PC-3 (cell line): ENCODE measurements around the gene UBAC2. TPM values are rescaled to one million over a fixed set of nuclear protein-coding genes. Genes with fewer than 3 reads are reported as not detected.

Source experiments
- ATAC-seq: fragments of 200-7000 bp; cut with Tn5 transposase; 2 replicates; pipeline ENCODE4 v1.9.1; 2020; ENCODE audit warnings: mild to moderate bottlenecking, moderate library complexity
- Bru-seq: library from RNA; stranded (reverse); fragments of 400-500 nt; gene quantifications from one replicate; lab custom pipeline; 2021; lab: Mats Ljungman, UMichigan
- BruChase-seq, 2 experiments: library from RNA; stranded (reverse); fragments of 400-500 nt; gene quantifications; one replicate each; lab custom pipeline; 2021; lab: Mats Ljungman, UMichigan
- BruUV-seq: library from RNA; stranded (reverse); fragments of 400-500 nt; replicated peaks from 2 replicates; lab custom pipeline; 2021; lab: Mats Ljungman, UMichigan
- CTCF ChIA-PET: fragments of 300-600 bp; sonication (Branson Sonifier 250); formaldehyde crosslinking; loops from one replicate; lab custom pipeline; 2022; ENCODE audit warnings: antibody characterized with exemption; lab: Charles Lee
- POLR2A ChIA-PET: fragments of 300-600 bp; sonication (Branson Sonifier 250); formaldehyde crosslinking; loops from one replicate; lab custom pipeline; 2022; ENCODE audit warnings: antibody characterized with exemption; ENCODE audit not compliant: unreplicated experiment; lab: Charles Lee
- DNase-seq: peaks from one replicate; pipeline ENCODE4 v3.0.0-alpha.2; 2015
- H2AFZ ChIP-seq: fragments of 300-600 bp; sonication (generic); 2 replicates; pipeline ENCODE4 v1.6.0; 2016; ENCODE audit warnings: antibody characterized with exemption, low read length
- H3F3A ChIP-seq: fragments of 300-600 bp; sonication (generic); one replicate; pipeline ENCODE4 v1.6.0; 2017; ENCODE audit warnings: antibody characterized with exemption, low read length, control low read depth, mild to moderate bottlenecking; ENCODE audit not compliant: unreplicated experiment
- H3K27ac ChIP-seq: fragments of 300-600 bp; sonication (generic); 2 replicates; pipeline ENCODE4 v1.5.1; 2016; ENCODE audit warnings: mild to moderate bottlenecking, low read length
- H3K27me3 ChIP-seq: fragments of 300-600 bp; sonication (generic); 2 replicates; pipeline ENCODE4 v1.6.1; 2016; ENCODE audit warnings: low read length, mixed read lengths
- H3K36me3 ChIP-seq: fragments of 300-600 bp; sonication (generic); 2 replicates; pipeline ENCODE4 v1.6.1; 2016; ENCODE audit warnings: low read depth, mixed run types, low read length, mixed read lengths
- H3K4me1 ChIP-seq: fragments of 300-600 bp; sonication (generic); 2 replicates; pipeline ENCODE4 v1.5.1; 2016; ENCODE audit warnings: low read length; ENCODE audit not compliant: insufficient read depth
- H3K4me2 ChIP-seq: fragments of 300-600 bp; sonication (generic); 2 replicates; pipeline ENCODE4 v1.6.0; 2016; ENCODE audit warnings: low read length
- H3K4me3 ChIP-seq: fragments of 300-600 bp; sonication (generic); 2 replicates; pipeline ENCODE4 v1.5.1; 2016; ENCODE audit warnings: mild to moderate bottlenecking, low read length, mixed read lengths
- H3K79me2 ChIP-seq: fragments of 300-600 bp; sonication (generic); 2 replicates; pipeline ENCODE4 v1.6.1; 2017; ENCODE audit warnings: low read length, mixed read lengths
- H3K9ac ChIP-seq: fragments of 300-600 bp; sonication (generic); 2 replicates; pipeline ENCODE4 v1.6.0; 2016; ENCODE audit warnings: mild to moderate bottlenecking, low read length
- H3K9me2 ChIP-seq: fragments of 300-600 bp; sonication (generic); replicated peaks from 2 replicates; pipeline ENCODE4 v1.6.1; 2016; ENCODE audit warnings: mixed run types, low read length, mixed read lengths
- H3K9me3 ChIP-seq: fragments of 300-600 bp; sonication (generic); 2 replicates; pipeline ENCODE4 v1.6.1; 2016; ENCODE audit warnings: low read length, mixed read lengths
- H4K20me1 ChIP-seq: fragments of 300-600 bp; sonication (generic); 2 replicates; pipeline ENCODE4 v1.6.1; 2016; ENCODE audit warnings: low read length, mixed read lengths
- EZH2 ChIP-seq: fragments of 300-600 bp; sonication (generic); IDR thresholded peaks from one replicate; pipeline ENCODE4 v1.6.1; 2017; ENCODE audit warnings: antibody characterized with exemption, mild to moderate bottlenecking, low read length; ENCODE audit not compliant: unreplicated experiment
- EZH2phosphoT487 ChIP-seq: fragments of 300-600 bp; sonication (generic); IDR thresholded peaks from 2 replicates; pipeline ENCODE4 v1.6.1; 2018; ENCODE audit warnings: mild to moderate bottlenecking, antibody characterized with exemption, low read length, borderline replicate concordance
- intact Hi-C: fragments of 100-400 bp; cut with micrococcal nuclease; formaldehyde crosslinking; loops from 2 replicates; pipeline ENCODE4 v1.9.0; 2023
- long read RNA-seq: library from polyadenylated mRNA; unstranded; transcript quantifications from one replicate; pipeline ENCODE4 v2.0.0, GENCODE V29; 2021; ENCODE audit not compliant: unreplicated experiment
- total RNA-seq: library from RNA; depleted of rRNA; stranded (reverse); fragments of >200 nt; gene quantifications from 2 replicates; pipeline ENCODE4 v1.2.3, GENCODE V29; 2014; rRNA removed
- TF ChIP-seq, protein P1 (sequence below): fragments of 300-600 bp; sonication (generic); conservative IDR thresholded peaks from 2 replicates; pipeline ENCODE4 v1.5.1; 2017; ENCODE audit warnings: antibody characterized with exemption, low read depth, mild to moderate bottlenecking, low read length

Gene UBAC2, protein sequence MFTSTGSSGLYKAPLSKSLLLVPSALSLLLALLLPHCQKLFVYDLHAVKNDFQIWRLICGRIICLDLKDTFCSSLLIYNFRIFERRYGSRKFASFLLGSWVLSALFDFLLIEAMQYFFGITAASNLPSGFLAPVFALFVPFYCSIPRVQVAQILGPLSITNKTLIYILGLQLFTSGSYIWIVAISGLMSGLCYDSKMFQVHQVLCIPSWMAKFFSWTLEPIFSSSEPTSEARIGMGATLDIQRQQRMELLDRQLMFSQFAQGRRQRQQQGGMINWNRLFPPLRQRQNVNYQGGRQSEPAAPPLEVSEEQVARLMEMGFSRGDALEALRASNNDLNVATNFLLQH
- 34.5 and 37.1 TPM in 2 replicates for total RNA-seq
- Bru-seq, nascent RNA, result percentile 86 among the genes with signal in this experiment
- BruChase-seq, experiment 1, labeled RNA remaining after a 6-hour chase, result percentile 73 among the genes with signal in this experiment
- percentile 80 among the genes with signal in this experiment for BruChase-seq, experiment 2, labeled RNA remaining after a 2-hour chase
- long read RNA-seq, transcript UBAC2-203 (9 exons, 1,375 nt), result major isoform, 212 of 317 reads
- long read RNA-seq, partial matches to known transcripts, result 18 of 317 reads
- long read RNA-seq, other reads (novel, unspliced or antisense), result 83 of 317 reads

DNA sequence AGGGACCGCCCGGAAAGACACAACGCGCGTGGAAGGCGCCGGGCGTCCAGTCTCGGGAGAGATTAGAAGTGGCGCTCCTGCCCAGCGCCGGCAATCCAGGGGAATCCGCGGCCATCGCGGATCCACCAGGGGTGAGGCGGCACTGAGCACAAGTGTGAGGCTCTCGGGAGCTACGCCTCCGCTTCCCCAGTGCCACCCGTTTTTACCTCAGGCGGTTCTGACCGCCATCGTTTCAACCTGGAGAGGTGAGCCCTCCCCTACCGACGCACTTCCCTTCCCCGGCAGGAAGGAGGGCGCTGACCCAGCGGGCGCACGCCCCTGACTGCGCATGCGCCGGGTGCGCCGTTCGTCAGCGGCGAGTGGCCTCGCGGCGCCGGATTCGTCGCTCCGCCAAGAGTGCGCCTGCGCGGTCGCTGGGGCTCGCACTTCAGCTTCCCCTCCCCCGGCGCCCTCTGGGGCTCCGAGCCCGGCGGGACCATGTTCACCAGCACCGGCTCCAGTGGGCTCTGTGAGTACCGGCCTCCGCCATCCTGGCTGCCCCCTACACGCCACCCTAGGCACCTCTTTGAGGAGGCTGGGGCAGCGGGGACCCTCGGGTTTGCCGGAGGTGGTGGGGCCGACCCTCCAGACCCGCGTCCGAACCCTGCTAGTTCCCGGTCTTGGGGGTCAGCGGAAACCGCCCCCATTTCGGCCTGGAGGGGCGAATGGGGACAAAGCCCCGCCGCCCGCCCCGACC lies at the start of gene UBAC2:
UBAC2 (plus strand) TSS at position 423 of the 736 bp plus-strand sequence; CDS start at position 478, 55 bp downstream.
- Histone ChIP-seq H3K4me1 (peaks cover 46% of the 10 kb centered on the region), H2AFZ (peak within 1 kb of the TSS; percentile 94), H3K79me2 (peaks cover 67% of the 10 kb centered on the region), H3K4me2 (peak within 1 kb of the TSS; percentile 90), H3K9me3 (no peaks in the 10 kb centered on the region), H3K36me3 (no peaks in the 10 kb centered on the region), H3K27me3 (no peaks in the 10 kb centered on the region), H4K20me1 (peaks cover 7% of the 10 kb centered on the region; the same call in 1 of the 2 replicates), H3K27ac (peak within 1 kb of the TSS; percentile 93), H3K9ac (peak within 1 kb of the TSS; percentile 99), H3K4me3 (peak within 1 kb of the TSS; percentile 99), H3F3A (peaks cover 11% of the 10 kb centered on the region), H3K9me2 (no peaks in the 10 kb centered on the region)
- POLR2A ChIA-PET, result interaction anchor here (0.6 kb wide), 2 partner anchors 1766 to 1884 kb away, joined by 4 read pairs; no protein-coding TSS in a partner anchor
- CTCF ChIA-PET, result interaction anchor here (0.6 to 1.3 kb wide), 3 partner anchors 24 to 66 kb away, joined by 3 to 4 read pairs (median 4); no protein-coding TSS in a partner anchor
- intact Hi-C loops, result no loop called here
- DNase-seq (peak; percentile 94), ATAC-seq (peak; percentile 64)
- TF ChIP-seq EZH2phosphoT487, result no peak
- TF ChIP-seq, protein P1, sequence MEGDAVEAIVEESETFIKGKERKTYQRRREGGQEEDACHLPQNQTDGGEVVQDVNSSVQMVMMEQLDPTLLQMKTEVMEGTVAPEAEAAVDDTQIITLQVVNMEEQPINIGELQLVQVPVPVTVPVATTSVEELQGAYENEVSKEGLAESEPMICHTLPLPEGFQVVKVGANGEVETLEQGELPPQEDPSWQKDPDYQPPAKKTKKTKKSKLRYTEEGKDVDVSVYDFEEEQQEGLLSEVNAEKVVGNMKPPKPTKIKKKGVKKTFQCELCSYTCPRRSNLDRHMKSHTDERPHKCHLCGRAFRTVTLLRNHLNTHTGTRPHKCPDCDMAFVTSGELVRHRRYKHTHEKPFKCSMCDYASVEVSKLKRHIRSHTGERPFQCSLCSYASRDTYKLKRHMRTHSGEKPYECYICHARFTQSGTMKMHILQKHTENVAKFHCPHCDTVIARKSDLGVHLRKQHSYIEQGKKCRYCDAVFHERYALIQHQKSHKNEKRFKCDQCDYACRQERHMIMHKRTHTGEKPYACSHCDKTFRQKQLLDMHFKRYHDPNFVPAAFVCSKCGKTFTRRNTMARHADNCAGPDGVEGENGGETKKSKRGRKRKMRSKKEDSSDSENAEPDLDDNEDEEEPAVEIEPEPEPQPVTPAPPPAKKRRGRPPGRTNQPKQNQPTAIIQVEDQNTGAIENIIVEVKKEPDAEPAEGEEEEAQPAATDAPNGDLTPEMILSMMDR, result no peak
- no peak for TF ChIP-seq EZH2
- no TSS peak for BruUV-seq

DNA sequence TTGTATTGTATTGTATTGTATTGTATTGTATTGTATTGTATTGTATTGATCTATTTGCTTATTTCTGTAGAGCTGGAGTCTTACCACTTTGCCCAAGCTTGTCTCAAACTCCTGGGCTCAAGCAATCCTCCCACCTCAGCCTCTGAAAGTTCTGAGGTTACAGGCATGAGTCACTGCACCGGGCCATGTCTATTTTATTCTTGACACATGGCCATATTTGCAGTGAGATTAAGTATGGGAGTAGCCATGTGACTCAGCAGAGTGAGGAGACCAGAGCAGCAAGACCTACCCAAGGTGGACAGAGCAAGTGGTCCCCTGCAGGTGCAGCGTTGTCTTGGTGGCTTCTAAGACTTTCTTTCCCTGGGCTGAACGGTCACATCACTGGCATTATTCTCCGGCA lies 49.1 kb upstream of the UBAC2 start:
- intact Hi-C loops, result no loop called here
- POLR2A ChIA-PET, result interaction anchor here (0.6 kb wide), 1 partner anchor 323 kb away, joined by 3 read pairs; no protein-coding TSS in a partner anchor
- no peaks in the 10 kb centered on the region for H3K79me2 ChIP-seq
- BruUV-seq, result no TSS peak
- H3K4me1 ChIP-seq, result peaks cover 29% of the 10 kb centered on the region
- CTCF ChIA-PET, result no interaction called here
- DNase-seq, result peak; percentile 88
- no peak overlapping the region for H3K4me3 ChIP-seq
- no peaks in the 10 kb centered on the region for H3F3A ChIP-seq
- H3K27ac ChIP-seq, result peak overlapping the region; percentile 72
- no peaks in the 10 kb centered on the region for H3K9me2 ChIP-seq
- no peaks in the 10 kb centered on the region for H3K9me3 ChIP-seq
- TF ChIP-seq EZH2, result no peak
- no peak for TF ChIP-seq EZH2phosphoT487
- TF ChIP-seq, protein P1, result no peak
- H3K36me3 ChIP-seq, result no peaks in the 10 kb centered on the region
- no peak overlapping the region for H3K9ac ChIP-seq
- H2AFZ ChIP-seq, result no peak overlapping the region
- no peaks in the 10 kb centered on the region for H3K27me3 ChIP-seq
- H4K20me1 ChIP-seq, result no peaks in the 10 kb centered on the region
- H3K4me2 ChIP-seq, result peak overlapping the region; percentile 64
- ATAC-seq, result peak; percentile 91
